ENCODE data around the gene TAS2R60. TPM values are rescaled to one million over a fixed set of nuclear protein-coding genes. Genes with fewer than 3 reads are reported as not detected.

The TAS2R60 gene
- polyA plus RNA-seq, 3 donors: not detected

GRCh38 chr7:143437578-143437977, 5.7 kb upstream of the TAS2R60 start:
- DNase-seq: no peak

- no peak for DNase-seq
Observed at GRCh38 chr7:143439866-143440265, 3.4 kb upstream of the TAS2R60 start.

GRCh38 chr7:143444063-143444782, 970 bp downstream of the TAS2R60 start:
- DNase-seq: no peak

- DNase-seq: no peak
Observed at GRCh38 chr7:143444785-143445184, 1.5 kb downstream of the TAS2R60 start.

- no peak for DNase-seq
Observed at GRCh38 chr7:143447466-143447865, 4.2 kb downstream of the TAS2R60 start.

DNA sequence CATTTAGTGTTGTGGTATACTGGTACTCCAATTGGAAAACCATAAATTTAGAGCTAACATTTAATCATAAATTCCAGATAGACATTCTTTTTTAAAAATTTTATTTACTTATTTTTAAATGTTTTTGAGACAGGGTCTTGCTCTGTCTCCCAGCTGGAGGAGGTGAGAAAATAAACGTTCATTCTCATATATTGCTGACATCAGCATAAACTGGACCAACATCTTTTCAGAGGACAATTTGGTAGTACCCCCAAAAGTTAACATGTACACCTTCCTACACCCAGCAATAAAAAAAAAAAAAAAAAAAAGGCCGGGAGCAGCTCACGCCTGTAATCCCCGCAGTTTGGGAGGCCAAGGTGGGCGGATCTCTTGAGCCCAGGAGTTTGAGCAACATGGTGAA, 5.2 kb downstream of the TAS2R60 start:
- DNase-seq: no peak

- no peak for DNase-seq
Observed at GRCh38 chr7:143449793-143450192, 6.5 kb downstream of the TAS2R60 start.

- no peak for DNase-seq
Observed at GRCh38 chr7:143451122-143451521, 7.9 kb downstream of the TAS2R60 start.

GRCh38 chr7:143451746-143452145, 8.5 kb downstream of the TAS2R60 start:
- no peak for DNase-seq

DNA sequence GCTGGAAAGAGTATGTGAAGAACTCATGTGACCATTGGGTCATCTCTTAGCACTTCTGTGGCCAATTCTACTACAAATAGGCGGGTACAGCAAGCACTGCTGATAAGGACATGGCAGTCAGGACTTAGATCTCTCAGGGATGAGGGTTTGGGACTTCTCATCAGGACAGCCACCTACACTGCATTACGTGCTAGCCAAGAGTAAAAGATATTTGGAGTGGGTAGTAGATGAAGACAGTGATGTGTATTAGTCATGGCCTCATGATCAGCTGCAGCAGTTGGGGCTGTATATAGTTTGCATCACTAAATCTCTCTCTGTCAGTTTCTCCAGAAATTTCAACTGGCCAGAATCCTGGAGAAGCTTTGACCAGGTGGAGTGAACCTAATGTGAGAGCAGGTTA, 9.2 kb downstream of the TAS2R60 start:
- DNase-seq: no peak

- DNase-seq: no peak
Observed at GRCh38 chr7:143454091-143454680, 10.9 kb downstream of the TAS2R60 start.

- DNase-seq: no peak
Observed at GRCh38 chr7:143455491-143455890, 12.2 kb downstream of the TAS2R60 start.

DNA sequence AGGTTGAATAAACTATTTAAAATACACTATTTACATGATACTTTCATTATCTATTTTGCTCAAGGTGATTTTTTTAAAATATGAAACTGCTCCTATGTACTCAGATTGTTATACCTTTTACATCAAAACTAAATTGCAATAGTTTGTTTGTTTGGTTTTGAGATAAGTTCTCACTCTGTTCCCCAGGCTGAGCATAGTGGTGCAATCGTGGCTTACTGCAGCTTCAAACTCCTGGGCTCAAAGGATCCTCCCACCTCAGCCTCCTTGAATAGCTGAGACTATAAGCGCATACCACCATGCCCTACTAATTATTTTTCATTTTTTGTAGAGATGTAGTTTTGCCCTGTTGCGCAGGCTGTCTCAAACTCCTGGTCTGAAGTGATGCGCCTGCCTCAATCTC, 12.7 kb downstream of the TAS2R60 start:
- DNase-seq: no peak

DNA sequence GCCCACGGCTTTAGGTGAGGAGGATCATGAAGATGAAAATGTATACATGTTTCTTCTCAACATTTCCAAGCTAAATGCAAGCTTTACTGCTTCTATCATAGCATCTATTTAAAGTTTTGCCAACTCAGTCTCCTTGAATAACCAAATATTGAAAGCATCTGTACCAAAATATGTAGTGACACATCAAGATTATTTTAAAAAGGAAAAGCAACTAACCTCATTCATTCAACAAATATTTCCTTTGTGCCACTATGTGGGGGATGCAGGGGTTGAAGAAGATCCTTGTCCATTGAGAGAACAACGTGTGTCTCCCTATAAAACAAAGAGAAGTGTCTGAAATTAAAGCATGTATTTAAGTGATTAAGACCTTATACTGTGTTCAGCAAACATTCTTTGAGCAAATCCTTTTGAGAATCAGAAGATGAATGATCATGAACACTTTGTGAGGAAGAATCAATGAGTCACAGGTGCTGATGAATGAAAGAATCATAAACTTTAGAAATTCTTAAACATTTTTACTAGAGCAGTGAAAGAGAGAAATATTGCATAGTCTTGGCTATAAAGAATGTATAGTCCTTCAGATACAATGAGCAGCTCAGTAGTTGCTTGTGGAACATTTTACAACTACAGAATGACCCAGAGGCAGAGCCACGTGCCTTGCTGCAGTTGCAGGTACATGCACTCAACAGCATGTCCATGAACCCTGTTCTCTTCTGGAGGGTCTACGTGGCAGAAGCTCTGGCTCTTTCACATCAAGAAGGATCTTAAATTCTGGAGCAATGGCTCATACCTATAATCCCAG, 13.9 kb downstream of the TAS2R60 start:
- DNase-seq: no peak

GRCh38 chr7:143458263-143458662, 15.0 kb downstream of the TAS2R60 start:
- no peak for DNase-seq

- no peak for DNase-seq
Observed at GRCh38 chr7:143458681-143459080, 15.4 kb downstream of the TAS2R60 start.

DNA sequence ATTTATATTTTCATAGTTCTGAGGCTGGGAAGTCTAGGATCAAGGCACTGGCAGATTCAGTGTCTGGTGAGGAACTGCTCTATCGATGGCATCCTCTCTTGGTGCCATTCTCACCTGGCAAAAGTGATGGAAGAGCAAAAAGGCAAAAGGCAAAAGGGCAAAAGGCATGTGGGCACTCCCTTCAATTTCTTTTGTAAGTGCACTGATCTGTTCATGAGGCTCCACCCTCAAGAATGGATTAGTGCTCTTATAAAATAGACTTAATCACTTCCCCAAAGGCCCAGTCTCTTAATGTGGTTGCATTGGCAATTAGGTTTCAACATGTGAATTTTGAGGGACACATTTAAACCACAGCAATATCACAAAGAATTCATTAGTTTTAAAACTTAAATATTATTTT, 16.1 kb downstream of the TAS2R60 start:
- DNase-seq: no peak

DNA sequence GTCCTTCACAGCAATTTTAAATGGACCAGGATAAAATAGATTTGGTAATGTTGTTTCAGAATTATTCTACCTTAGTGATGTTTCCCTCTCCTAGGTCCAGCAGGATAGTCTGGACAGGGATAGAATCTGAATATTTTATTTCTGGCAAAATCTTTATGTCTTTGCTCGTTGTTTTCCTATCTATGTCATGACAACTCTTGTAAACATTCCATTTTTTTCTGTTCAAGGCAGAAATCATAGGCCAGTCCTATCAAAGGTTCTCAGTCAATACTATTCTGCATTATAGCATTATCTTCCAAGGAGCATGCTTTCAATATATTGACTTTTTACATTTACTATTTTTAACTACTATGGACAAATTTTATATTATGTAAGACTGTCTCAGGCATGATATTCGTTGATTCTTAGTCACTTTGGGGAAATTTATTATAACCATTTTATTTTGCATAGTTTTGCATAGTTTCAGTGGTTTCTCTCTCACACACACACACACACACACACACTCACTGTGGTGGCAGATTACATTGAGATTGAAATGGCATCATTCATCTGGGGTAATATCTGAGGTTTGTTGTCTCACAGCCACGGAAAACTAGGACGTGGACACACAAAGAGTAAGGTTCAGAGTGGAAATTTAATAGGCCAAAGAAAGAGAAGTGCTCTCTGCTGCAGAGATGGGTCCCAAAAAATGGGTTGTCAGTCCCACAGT, 17.2 kb downstream of the TAS2R60 start:
- no peak for DNase-seq

GRCh38 chr7:143462045-143462444, 18.8 kb downstream of the TAS2R60 start:
- no peak for DNase-seq

- DNase-seq: no peak
Observed at GRCh38 chr7:143463556-143463955, 20.3 kb downstream of the TAS2R60 start.

DNA sequence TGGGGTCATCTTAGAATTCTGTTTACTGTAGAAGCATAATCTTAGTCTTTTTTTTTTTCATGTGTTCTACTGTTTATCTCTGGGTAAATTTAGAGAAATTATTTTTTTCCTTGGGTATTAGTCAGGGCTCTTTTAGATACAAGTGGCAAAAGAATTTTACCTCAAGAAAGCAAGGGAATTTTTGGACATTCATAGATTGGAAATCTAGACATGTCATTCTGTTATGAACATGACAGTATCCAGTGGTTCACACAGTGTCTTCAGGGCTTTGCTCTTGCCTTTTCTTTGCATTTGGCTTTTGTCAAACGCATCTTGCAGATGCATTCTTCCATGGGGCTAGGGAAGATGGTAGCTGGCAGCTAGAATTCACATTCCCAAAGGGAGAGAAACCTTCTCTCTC, 20.7 kb downstream of the TAS2R60 start:
- no peak for DNase-seq

GRCh38 chr7:143467724-143468123, 24.5 kb downstream of the TAS2R60 start:
- DNase-seq: no peak
